ENCODE measurements around the gene MMS19.

Gene MMS19, protein sequence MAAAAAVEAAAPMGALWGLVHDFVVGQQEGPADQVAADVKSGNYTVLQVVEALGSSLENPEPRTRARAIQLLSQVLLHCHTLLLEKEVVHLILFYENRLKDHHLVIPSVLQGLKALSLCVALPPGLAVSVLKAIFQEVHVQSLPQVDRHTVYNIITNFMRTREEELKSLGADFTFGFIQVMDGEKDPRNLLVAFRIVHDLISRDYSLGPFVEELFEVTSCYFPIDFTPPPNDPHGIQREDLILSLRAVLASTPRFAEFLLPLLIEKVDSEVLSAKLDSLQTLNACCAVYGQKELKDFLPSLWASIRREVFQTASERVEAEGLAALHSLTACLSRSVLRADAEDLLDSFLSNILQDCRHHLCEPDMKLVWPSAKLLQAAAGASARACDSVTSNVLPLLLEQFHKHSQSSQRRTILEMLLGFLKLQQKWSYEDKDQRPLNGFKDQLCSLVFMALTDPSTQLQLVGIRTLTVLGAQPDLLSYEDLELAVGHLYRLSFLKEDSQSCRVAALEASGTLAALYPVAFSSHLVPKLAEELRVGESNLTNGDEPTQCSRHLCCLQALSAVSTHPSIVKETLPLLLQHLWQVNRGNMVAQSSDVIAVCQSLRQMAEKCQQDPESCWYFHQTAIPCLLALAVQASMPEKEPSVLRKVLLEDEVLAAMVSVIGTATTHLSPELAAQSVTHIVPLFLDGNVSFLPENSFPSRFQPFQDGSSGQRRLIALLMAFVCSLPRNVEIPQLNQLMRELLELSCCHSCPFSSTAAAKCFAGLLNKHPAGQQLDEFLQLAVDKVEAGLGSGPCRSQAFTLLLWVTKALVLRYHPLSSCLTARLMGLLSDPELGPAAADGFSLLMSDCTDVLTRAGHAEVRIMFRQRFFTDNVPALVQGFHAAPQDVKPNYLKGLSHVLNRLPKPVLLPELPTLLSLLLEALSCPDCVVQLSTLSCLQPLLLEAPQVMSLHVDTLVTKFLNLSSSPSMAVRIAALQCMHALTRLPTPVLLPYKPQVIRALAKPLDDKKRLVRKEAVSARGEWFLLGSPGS

DNA sequence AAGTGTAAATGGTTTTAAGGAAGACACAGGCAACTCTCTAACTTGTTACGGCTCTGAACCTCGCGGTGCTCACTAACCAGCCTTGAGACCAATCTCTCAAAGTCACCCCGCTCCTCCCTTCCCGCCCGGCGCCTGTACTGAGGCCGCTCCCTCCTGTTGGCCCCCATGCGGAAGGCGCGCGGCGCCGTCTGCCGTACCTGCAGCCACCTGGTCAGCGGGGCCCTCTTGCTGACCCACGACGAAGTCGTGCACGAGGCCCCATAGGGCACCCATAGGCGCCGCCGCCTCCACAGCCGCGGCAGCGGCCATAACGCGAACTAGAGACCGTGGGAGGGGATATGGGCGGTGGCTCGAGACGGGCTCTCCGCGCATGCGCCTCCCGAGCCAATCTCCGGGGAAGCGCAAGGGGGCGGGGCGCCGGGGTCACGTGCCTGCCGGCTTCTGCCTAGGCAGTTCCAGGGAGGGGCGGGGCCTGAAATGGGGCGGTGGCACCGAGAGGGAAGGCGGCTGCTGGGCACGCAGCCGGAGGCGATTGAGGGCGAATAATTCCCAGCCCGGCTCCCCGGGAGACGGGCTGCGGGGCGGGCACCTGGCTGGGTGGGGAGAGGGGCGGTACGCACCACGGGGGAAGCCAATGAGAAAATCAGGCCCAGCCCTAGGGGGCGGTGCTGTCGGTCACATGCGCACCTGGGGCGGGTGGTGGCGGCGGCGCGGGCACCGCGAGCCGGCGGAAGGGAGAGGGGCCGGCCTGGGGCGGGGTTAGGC is at the start of gene MMS19:
Gene MMS19, minus strand, starts transcription at position 347 of the 765 bp plus-strand sequence. Its CDS starts 38 bp downstream, at position 309.
- TF ChIP-seq, protein P1, sequence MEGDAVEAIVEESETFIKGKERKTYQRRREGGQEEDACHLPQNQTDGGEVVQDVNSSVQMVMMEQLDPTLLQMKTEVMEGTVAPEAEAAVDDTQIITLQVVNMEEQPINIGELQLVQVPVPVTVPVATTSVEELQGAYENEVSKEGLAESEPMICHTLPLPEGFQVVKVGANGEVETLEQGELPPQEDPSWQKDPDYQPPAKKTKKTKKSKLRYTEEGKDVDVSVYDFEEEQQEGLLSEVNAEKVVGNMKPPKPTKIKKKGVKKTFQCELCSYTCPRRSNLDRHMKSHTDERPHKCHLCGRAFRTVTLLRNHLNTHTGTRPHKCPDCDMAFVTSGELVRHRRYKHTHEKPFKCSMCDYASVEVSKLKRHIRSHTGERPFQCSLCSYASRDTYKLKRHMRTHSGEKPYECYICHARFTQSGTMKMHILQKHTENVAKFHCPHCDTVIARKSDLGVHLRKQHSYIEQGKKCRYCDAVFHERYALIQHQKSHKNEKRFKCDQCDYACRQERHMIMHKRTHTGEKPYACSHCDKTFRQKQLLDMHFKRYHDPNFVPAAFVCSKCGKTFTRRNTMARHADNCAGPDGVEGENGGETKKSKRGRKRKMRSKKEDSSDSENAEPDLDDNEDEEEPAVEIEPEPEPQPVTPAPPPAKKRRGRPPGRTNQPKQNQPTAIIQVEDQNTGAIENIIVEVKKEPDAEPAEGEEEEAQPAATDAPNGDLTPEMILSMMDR (IDR thresholded peaks at IDR 0.05; ENCODE audit: low read depth, low read length): no peak
- peak within 1 kb of the TSS; percentile 99 for H3K4me3 ChIP-seq (ENCODE audit: low read depth, low read length)

DNA sequence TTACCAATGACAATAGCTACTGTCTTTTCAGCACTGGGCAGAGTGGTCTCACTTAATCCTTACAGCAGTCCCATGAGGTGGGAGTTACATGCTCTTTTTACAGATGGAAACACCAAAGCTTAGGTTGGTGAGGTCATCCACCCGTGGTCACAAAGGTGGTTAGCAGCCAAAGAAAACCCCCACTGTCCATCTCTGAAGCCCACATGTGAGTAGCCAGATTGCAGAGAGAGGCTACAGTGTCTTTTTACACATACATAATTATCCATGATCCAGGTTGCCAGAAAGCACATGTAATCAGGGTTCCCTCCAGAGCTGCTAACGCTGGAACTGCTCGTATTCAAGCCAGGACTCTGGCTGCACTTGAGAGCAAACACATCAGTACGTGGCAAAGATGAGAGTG is 49.7 kb upstream of the MMS19 start:
- TF ChIP-seq, protein P1 (IDR thresholded peaks at IDR 0.05; ENCODE audit: low read depth, low read length): no peak
- no peak overlapping the region for H3K4me3 ChIP-seq (ENCODE audit: low read depth, low read length)

DNA sequence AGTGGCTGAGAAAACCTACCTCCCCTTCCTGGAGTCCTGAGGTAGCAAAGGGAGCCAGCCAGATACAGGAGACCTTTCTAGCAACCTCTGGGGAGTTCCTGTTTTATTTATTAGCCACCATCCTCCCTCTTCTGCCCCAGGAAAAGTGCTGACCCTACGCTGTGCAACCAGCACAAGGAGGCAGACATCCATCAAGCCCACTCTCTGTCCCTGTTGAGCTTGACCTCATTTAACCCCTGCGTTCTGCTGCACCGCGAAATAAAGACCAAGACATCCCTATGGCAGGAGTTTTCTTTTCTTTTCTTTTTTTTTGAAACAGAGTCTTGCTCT is 49.0 kb upstream of the MMS19 start:
- TF ChIP-seq, protein P1 (IDR thresholded peaks at IDR 0.05; ENCODE audit: low read depth, low read length): no peak
- no peak overlapping the region for H3K4me3 ChIP-seq (ENCODE audit: low read depth, low read length)

DNA sequence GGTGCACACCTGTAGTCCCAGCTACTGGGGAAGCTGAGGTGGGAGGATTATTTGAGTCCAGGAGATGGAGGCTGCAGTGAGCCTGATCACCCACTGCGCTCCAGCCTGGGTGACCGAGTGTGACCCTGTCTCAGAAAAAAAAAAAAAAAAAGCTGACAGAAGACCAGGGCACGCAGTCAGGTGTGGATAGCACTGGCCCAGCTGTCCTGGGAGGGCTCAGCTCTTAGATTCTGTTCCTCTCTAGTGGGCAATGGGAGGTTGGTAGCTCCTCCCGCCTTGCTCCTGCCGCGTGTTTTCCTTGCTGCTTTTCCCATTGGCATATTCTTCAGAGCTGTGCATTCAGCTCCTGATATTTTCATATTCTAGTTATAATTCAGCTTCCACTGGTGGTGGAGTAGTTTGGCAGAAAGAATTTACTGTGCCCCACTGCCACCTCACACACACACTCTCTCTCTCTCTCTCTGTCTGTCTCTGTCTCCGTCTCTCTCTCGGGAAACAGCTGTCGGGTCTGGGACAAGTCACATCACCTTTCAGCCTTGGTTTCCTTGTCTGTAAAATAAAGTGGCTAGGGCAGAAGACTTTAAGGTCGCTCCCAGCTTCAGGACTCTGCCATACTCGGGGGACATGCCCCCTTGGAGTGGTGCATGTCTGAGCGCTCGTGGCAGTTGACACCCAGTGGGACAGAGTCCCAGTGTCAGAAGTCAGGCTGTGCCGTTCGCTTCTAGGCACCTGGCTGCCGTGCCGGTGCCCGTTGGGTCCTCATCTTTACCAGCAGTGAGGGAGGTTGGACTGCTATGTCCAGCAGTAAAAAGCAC is 48.4 kb upstream of the MMS19 start:
- no peak overlapping the region for H3K4me3 ChIP-seq (ENCODE audit: low read depth, low read length)
- TF ChIP-seq, protein P1 (IDR thresholded peaks at IDR 0.05; ENCODE audit: low read depth, low read length): no peak

DNA sequence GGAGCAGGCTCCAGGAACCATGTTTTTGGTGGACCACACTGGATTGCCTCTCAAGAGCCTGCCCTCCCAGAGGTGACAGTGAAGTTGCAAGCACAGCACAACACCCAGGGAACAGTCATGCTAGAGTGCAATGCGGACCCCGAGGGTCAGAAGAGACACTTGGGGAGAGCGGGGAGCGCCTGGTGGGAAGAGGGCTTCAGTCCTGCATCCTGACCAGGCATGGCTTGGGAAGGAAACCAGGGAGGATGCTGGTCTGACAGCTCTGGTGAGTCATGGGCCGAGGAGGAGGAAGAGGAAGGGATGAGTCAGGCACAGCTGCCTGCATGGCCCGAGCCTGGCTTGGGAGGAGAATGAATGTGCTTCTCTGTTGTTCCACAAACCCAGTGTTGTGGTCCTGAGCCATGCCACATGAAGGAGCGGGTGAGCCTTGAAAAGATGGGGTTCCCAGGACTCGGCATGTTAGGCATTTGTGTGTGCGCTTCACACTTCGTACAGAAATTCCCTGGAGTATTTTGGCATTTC is 44.9 kb upstream of the MMS19 start:
- no peak overlapping the region for H3K4me3 ChIP-seq (ENCODE audit: low read depth, low read length)
- TF ChIP-seq, protein P1 (IDR thresholded peaks at IDR 0.05; ENCODE audit: low read depth, low read length): no peak

All from WI38 (cell line).